HG03039 (cell line): ENCODE measurements around the gene EGLN3.

Experiments
- ATAC-seq: cut with Tn5 transposase; IDR thresholded peaks from one replicate; pipeline ENCODE4 v1.9.1; 2021; ENCODE audit warnings: mild to moderate bottlenecking, moderate library complexity; ENCODE audit not compliant: unreplicated experiment

The EGLN3 gene

GRCh38 chr14:33876274-33876673 lies 74.6 kb downstream of the EGLN3 start:
- no peak for ATAC-seq
